Epithelial cell of esophagus (primary cell): Measurements from ENCODE around the gene COPS9.

Experiments used
- DNase-seq: peaks from one replicate; pipeline ENCODE4 v3.0.0; 2010; ENCODE audit warnings: low read depth
- H3K4me3 ChIP-seq: 2 replicates; pipeline ENCODE4 v1.5.1; 2011; ENCODE audit warnings: mild to moderate bottlenecking, low read length, control low read depth
- CTCF ChIP-seq: IDR thresholded peaks from 2 replicates; pipeline ENCODE4 v1.5.1; 2011; ENCODE audit warnings: low read depth, mild to moderate bottlenecking, low read length, control low read depth, inconsistent platforms; ENCODE audit not compliant: insufficient read depth; ENCODE audit errors: missing control alignments

The COPS9 gene

GRCh38 chr2:240129731-240130392, 6.2 kb downstream of the COPS9 start:
- no peak for TF ChIP-seq CTCF
- no peak for DNase-seq
- H3K4me3 ChIP-seq: no peak overlapping the region

GRCh38 chr2:240129311-240129710, 6.8 kb downstream of the COPS9 start:
- no peak for DNase-seq
- TF ChIP-seq CTCF: no peak

GRCh38 chr2:240128608-240129145, 7.4 kb downstream of the COPS9 start:
- no peak for TF ChIP-seq CTCF
- H3K4me3 ChIP-seq: no peak overlapping the region
- peak; percentile 54 for DNase-seq

More at GRCh38 chr2:240129311-240129710, 6.8 kb downstream of the COPS9 start:
- no peak overlapping the region for H3K4me3 ChIP-seq

DNA sequence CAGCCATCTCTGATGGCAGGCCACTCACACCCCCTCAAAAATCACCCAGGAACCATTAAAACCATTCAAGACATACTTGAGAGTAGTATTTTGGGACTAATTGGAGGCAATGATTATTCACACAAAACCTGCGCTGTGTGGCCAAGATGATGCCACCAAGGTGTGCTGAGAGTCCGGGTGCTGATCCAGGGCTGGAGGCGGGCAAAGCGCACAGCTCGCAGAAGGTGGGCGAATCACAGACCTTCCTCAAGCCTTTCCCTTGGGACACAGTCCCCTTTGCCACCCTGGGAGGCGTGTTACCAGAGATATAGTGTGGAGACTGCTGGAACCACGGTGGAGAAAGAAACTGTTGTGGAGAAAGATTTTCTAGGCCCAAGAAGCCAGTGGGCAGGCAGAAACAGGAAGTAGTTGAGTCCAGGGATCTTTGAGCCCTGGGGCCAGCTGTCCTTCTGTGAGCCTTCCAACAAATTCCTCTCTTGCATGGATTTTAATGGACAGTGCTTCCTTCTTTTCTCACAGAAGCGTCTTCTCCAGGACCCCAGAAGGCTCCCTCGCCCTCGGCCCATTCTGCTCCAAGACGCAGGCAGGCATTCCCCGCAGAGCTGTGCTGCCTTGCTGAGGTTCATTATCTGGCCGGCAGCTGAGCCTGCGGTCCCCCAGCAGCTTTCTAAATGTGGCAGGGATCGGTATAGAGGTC, 8.0 kb downstream of the COPS9 start:
- no peak overlapping the region for H3K4me3 ChIP-seq
- no peak for TF ChIP-seq CTCF
- no peak for DNase-seq

GRCh38 chr2:240127191-240127750, 8.8 kb downstream of the COPS9 start:
- DNase-seq: no peak
- TF ChIP-seq CTCF: no peak
- H3K4me3 ChIP-seq: no peak overlapping the region

DNA sequence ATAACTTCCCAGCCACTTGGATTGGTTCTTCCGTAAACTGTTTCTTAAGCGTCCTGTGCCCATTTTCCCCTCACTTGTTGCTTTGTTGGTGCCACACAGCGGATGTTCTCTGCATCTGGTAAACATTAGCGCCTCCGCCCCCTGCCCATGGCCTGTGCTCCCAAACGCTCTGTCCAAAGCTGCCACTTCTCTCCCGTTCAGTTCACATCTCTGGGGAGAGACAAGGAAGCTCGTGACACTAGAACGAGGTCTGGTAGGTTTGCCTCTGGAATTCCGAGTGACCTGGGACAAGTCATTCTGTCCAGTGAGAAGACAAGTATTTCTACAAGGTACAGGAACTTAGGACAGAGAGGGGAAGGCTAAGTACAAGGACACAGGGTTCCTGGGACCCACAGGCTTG, 9.4 kb downstream of the COPS9 start:
- no peak for TF ChIP-seq CTCF
- no peak overlapping the region for H3K4me3 ChIP-seq
- DNase-seq: no peak
